Muscle of leg (tissue), 16 donors: ENCODE measurements around the gene DOP1A. TPM values are rescaled to one million over a fixed set of nuclear protein-coding genes. Genes with fewer than 3 reads are reported as not detected.

Source experiments
- DNase-seq: peaks from one replicate; pipeline ENCODE4 v3.0.0; 2013
- H3K27ac ChIP-seq: one replicate; pipeline ENCODE4 v1.5.1; 2013; ENCODE audit warnings: mild to moderate bottlenecking, low read length, control low read depth
- H3K27me3 ChIP-seq: one replicate; pipeline ENCODE4 v1.6.1; 2013; ENCODE audit warnings: low read length; ENCODE audit not compliant: control insufficient read depth, insufficient read depth
- H3K36me3 ChIP-seq: one replicate; pipeline ENCODE4 v1.6.1; 2013; ENCODE audit warnings: low read length; ENCODE audit not compliant: control insufficient read depth, insufficient read depth
- H3K4me1 ChIP-seq: one replicate; pipeline ENCODE4 v1.6.1; 2013; ENCODE audit warnings: low read length; ENCODE audit not compliant: control insufficient read depth, insufficient read depth
- H3K4me3 ChIP-seq: one replicate; pipeline ENCODE4 v1.5.1; 2013; ENCODE audit warnings: low read length, control low read depth
- H3K9me3 ChIP-seq: replicated peaks from 2 replicates; pipeline ENCODE4 v1.6.1; 2013; ENCODE audit warnings: low read depth, low read length; ENCODE audit not compliant: control insufficient read depth
- WGBS: methylation state at CpG from one replicate; pipeline ENCODE4 v1.1.5; 2013; ENCODE audit warnings: missing lambda C conversion rate; ENCODE audit not compliant: insufficient coverage; 5-methylcytosine and 5-hydroxymethylcytosine counted together
- long read RNA-seq, 11 donors: transcript quantifications; one replicate each; lab custom pipeline, GENCODE V29; 2026
- polyA plus RNA-seq, 8 donors: library from polyadenylated mRNA; unstranded; fragments of 120-200 nt; gene quantifications; one replicate each; pipeline versions ENCODE4 v1.2.1 to v1.2.3, GENCODE V29; 2013; ENCODE audit warnings: inconsistent platforms in 1 of 8, low replicate concordance in 1 of 8; ENCODE audit not compliant: insufficient read length in 8 of 8, insufficient read depth in 1 of 8
- total RNA-seq: library from RNA; stranded (reverse); fragments of 120-200 nt; gene quantifications from one replicate; pipeline ENCODE4 v1.2.4, GENCODE V29; 2013

Gene DOP1A, protein sequence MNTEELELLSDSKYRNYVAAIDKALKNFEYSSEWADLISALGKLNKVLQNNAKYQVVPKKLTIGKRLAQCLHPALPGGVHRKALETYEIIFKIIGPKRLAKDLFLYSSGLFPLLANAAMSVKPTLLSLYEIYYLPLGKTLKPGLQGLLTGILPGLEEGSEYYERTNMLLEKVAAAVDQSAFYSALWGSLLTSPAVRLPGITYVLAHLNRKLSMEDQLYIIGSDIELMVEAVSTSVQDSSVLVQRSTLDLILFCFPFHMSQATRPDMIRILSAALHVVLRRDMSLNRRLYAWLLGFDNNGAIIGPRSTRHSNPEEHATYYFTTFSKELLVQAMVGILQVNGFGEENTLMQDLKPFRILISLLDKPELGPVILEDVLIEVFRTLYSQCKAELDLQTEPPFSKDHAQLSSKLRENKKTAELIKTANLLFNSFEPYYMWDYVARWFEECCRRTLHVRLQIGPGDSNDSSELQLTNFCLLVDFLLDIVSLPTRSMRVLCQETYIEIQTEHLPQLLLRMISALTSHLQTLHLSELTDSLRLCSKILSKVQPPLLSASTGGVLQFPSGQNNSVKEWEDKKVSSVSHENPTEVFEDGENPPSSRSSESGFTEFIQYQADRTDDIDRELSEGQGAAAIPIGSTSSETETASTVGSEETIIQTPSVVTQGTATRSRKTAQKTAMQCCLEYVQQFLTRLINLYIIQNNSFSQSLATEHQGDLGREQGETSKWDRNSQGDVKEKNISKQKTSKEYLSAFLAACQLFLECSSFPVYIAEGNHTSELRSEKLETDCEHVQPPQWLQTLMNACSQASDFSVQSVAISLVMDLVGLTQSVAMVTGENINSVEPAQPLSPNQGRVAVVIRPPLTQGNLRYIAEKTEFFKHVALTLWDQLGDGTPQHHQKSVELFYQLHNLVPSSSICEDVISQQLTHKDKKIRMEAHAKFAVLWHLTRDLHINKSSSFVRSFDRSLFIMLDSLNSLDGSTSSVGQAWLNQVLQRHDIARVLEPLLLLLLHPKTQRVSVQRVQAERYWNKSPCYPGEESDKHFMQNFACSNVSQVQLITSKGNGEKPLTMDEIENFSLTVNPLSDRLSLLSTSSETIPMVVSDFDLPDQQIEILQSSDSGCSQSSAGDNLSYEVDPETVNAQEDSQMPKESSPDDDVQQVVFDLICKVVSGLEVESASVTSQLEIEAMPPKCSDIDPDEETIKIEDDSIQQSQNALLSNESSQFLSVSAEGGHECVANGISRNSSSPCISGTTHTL (N-terminal part only)
- total RNA-seq = 26.2 TPM
- polyA plus RNA-seq = 10 to 100 TPM; 10.1 to 14.3 (median 12.3) TPM
- long read RNA-seq, donor 1 = 0 reads
- long read RNA-seq, donor 2 = 0 reads
- long read RNA-seq, donor 3 = 0 reads
- long read RNA-seq, donor 4, partial matches to known transcripts = 0 of 6 reads
- long read RNA-seq, donor 4, other reads (novel, unspliced or antisense) = 6 of 6 reads
- long read RNA-seq, donor 5 = 0 reads
- long read RNA-seq, donor 6, partial matches to known transcripts = 5 of 12 reads
- long read RNA-seq, donor 6, other reads (novel, unspliced or antisense) = 7 of 12 reads
- long read RNA-seq, donor 7, partial matches to known transcripts = 0 of 5 reads
- long read RNA-seq, donor 7, other reads (novel, unspliced or antisense) = 5 of 5 reads
- long read RNA-seq, donor 8 = 0 reads
- long read RNA-seq, donor 9 = 0 reads
- long read RNA-seq, donor 10, partial matches to known transcripts = 25 of 25 reads
- long read RNA-seq, donor 10, other reads (novel, unspliced or antisense) = 0 of 25 reads
- long read RNA-seq, donor 11, partial matches to known transcripts = 10 of 10 reads
- long read RNA-seq, donor 11, other reads (novel, unspliced or antisense) = 0 of 10 reads

DNA sequence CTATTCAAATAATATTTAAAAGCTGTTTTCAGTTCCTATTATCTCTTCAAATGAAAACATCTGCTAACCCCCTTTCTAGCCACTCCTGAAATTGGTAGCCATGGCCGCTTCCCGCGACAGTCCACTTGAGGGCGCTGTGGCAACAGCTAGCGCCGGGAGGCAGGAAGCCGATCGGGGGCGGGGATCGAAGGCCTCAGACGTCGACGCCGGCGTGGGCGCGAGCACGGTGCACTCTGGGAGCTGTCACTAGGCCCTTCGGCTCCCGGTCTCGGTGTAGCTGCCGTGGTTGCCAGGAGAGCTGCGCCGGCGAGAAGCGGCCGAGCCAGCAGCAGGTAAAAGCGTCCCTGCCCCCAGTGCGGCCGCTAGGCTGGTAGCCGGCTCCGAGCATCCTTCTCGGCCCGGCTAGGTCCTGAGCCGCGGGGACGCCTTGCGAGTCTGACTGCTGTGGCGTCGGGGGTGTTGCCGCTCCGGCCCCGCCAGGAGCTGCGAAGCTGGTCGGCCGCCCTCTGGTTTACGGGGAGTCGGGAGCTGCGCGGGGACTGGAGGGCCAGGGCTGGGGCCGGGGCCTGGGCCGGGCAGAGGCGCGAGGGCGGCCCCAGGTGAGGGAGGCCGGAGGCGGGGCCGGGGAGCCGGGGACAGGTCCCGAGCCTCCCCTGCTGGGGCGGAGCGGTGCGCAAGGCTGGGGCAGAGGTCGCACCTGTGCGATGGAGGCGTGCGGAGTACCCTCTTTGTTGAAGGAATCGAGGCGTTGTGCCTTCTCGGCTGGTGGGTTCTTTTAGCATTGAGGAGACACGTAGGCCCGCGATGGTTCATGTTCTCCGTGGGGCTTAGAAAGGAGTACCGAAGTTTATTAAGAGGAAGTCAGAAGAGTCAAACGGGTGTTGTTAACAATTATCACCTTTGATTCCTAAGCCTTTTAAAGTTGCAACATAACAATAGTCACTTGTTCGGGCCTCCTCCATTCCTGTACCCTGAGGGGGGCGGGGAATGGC is at the start of gene DOP1A:
TSS of gene DOP1A (plus strand) at position 224 of the 992 bp plus-strand sequence. CDS start 29,307 bp downstream, outside the sequence.
- peak within 1 kb of the TSS; percentile 96 for H3K4me3 ChIP-seq
- no peaks in the 10 kb centered on the region for H3K36me3 ChIP-seq
- no peaks in the 10 kb centered on the region for H3K9me3 ChIP-seq
- peaks cover 3% of the 10 kb centered on the region for H3K4me1 ChIP-seq
- WGBS = under 1% methylated on average over 66 of the region's 78 CpGs
- peak within 1 kb of the TSS; percentile 78 for H3K27ac ChIP-seq
- peak; percentile 97 for DNase-seq
- H3K27me3 ChIP-seq = no peaks in the 10 kb centered on the region

DNA sequence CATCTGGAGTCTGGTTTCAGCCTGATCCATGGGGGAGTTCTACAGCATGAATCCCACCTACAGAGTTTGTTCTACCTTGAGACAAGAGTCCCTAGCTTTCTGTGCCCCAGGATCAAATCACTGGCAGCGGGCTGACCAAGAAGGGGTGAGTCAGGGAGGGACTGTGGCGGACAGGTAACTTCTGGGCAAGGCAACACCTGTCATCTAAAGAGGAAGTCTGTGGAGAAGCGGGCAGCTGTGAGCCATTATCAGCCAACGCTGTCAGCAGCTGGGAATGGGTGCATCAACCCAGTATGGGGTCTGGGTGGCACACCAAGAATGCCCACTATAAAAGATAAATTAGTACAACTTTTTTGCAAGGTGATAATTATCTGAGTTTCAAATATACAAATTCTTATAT is 47.7 kb upstream of the DOP1A start:
- H3K27me3 ChIP-seq = no peaks in the 10 kb centered on the region
- H3K4me3 ChIP-seq = no peak overlapping the region

DNA sequence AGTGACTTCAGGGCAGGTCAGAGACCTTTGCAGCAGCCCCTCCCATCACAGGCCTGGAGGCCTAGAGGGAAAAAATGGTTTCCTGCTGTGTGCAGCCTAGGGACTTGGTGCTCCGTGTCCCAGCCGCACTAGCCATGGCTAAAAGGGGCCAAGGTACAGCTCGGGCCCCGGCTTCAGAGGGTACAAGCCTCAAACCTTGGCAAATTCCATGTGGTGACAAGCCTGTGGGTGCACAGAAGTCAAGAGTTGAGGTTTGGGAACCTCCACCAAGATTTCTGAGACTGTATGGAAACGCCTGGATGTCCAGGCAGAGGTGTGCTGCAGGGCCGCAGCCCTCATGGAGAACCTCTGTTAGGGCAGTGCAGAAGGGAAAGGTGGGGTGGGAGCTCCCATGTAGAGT is 35.8 kb upstream of the DOP1A start:
- no peaks in the 10 kb centered on the region for H3K27me3 ChIP-seq
- 100% methylated on average over 6 of the region's 6 CpGs for WGBS
- DNase-seq = no peak
- no peaks in the 10 kb centered on the region for H3K4me1 ChIP-seq
- H3K4me3 ChIP-seq = no peak overlapping the region
- no peak overlapping the region for H3K27ac ChIP-seq
- H3K36me3 ChIP-seq = peaks cover 11% of the 10 kb centered on the region
- H3K9me3 ChIP-seq = peaks cover 12% of the 10 kb centered on the region

More for the DNA sequence above, 47.7 kb upstream of the DOP1A start:
- Histone ChIP-seq H3K36me3 (peaks cover 6% of the 10 kb centered on the region), H3K9me3 (peaks cover 9% of the 10 kb centered on the region), H3K4me1 (no peaks in the 10 kb centered on the region), H3K27ac (no peak overlapping the region)
- WGBS = 94% methylated on average over 3 of the region's 4 CpGs
- peak; percentile 14 for DNase-seq

DNA sequence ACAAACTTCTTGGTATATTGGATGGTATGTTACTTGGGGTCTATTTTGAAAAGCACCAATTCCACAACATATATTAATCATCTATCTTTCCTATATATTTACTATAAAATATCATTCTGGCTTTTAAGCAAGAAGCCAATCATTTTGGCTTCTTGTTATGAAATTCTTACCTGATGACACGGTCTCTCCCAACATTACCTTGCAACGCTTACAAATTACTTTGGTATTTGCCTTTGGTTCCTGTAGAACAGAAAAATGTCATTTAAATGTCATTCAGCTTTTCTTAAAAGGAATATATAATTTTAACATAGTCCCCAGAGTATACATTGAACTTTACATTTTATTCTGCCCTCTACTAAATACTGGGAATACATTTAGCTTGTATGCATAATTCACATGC is 29.2 kb upstream of the DOP1A start:
- Histone ChIP-seq H3K27ac (no peak overlapping the region), H3K9me3 (no peaks in the 10 kb centered on the region), H3K4me3 (no peak overlapping the region), H3K27me3 (no peaks in the 10 kb centered on the region), H3K4me1 (no peaks in the 10 kb centered on the region), H3K36me3 (peaks cover 2% of the 10 kb centered on the region)
- no CpG with 5 or more reads among the region's 2 CpGs for WGBS
- DNase-seq = no peak

DNA sequence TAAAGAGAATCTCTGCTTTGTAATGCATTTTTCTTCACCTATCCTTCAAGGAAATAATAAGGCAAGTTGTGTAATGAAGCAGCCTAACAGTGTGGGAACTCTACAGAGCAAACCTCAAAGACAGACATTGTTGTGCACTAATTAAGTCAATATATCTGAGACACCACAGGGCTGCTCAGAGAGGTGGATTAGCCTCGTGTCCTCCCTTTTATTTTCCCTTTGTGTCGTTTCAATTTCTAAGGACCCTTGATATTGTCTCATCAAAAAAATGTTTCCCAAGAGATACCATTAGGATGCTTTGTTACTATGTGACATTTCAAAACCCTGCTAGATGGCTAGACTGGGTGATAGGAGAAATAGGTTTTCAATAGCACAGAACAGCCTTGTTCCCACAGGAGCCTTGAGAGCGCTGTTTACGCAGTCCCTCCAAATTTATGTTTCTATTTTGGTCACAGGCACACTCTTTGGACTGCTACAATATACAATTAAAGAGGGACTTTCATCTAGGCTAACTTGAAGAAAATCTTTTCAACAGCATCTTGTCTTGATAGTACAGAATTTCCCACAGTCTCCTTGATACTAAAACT is 24.9 kb upstream of the DOP1A start:
- H3K27ac ChIP-seq = no peak overlapping the region
- H3K9me3 ChIP-seq = no peaks in the 10 kb centered on the region
- no peak for DNase-seq
- no peaks in the 10 kb centered on the region for H3K36me3 ChIP-seq
- no peak overlapping the region for H3K4me3 ChIP-seq
- WGBS = 80% methylated on average over 2 of the region's 4 CpGs
- H3K27me3 ChIP-seq = no peaks in the 10 kb centered on the region
- H3K4me1 ChIP-seq = no peaks in the 10 kb centered on the region

DNA sequence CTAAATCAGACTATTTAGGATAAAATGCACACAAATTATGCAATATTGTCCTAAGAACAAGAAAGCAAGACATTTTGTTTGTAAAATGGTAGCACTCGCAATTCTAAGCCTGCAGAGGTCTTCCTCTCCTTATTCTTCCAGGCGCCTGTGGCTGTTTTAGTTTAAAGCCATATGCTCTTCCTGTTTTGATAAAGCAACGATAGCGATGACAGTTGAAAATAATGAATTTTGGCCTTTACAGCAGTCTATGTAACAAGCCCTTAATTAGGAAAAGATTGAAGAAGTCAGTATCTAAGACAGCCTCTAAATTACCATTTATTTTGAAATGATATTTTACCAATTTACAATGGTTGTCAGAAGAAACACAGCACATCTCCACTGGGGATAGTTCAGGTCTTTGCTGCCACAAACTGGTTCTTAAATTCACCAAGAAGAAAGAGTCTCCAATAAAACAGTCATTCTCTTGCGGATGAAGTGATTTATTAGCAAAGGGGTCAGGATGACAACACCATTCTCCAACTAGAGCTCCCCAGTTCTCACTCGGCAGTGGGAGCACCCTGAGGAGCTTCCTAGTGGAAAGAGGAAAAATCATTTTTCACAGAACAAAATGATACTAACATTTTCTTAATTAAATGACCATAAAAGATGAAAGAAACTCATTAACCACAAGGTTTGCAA is 23.2 kb upstream of the DOP1A start:
- no peaks in the 10 kb centered on the region for H3K9me3 ChIP-seq
- WGBS = no CpG with 5 or more reads among the region's 6 CpGs
- no peaks in the 10 kb centered on the region for H3K4me1 ChIP-seq
- H3K36me3 ChIP-seq = no peaks in the 10 kb centered on the region
- H3K4me3 ChIP-seq = no peak overlapping the region
- DNase-seq = no peak
- H3K27me3 ChIP-seq = no peaks in the 10 kb centered on the region
- no peak overlapping the region for H3K27ac ChIP-seq

DNA sequence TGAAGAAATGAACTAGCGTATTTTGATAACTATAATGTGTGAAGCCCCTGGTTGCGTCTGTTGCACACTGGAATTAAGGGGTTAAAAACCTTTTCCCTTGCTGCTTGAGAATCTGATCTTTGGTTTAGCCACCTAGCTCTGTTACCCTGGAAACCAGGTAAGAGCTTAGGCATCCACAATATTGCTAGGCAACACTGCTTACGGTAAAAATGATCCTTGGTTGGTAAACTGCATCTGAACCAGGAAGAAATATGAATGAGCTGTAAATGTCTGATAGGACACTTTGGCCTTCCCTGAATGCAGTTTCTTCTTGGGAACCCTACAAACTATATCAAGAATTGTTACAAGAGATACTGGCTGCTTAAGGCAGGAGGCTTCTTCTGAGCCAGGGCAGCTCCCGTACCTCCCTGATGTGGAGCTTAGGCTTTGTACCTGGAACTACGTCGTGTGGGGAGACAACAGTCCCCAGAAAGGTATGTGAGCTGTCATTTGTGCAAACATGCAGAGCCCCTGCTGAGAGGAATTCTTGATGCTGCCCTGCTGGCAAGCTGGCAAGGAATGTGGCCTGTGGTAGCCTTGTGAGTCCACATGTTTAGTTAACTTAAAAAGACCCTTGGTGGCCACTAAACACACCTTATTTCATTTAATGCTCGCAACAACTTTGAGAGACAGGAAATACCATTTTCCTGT is 20.3 kb upstream of the DOP1A start:
- H3K9me3 ChIP-seq = no peaks in the 10 kb centered on the region
- no peaks in the 10 kb centered on the region for H3K27me3 ChIP-seq
- H3K4me1 ChIP-seq = no peaks in the 10 kb centered on the region
- DNase-seq = no peak
- H3K27ac ChIP-seq = no peak overlapping the region
- peaks cover 4% of the 10 kb centered on the region for H3K36me3 ChIP-seq
- no peak overlapping the region for H3K4me3 ChIP-seq
- 91% methylated on average over 6 of the region's 7 CpGs for WGBS
